Measurements from ENCODE around the gene NBDY. TPM values are rescaled to one million over a fixed set of nuclear protein-coding genes. Genes with fewer than 3 reads are reported as not detected.

NBDY gene
- total RNA-seq, 1 experiment from 2014 or later, result 53.1 TPM

DNA sequence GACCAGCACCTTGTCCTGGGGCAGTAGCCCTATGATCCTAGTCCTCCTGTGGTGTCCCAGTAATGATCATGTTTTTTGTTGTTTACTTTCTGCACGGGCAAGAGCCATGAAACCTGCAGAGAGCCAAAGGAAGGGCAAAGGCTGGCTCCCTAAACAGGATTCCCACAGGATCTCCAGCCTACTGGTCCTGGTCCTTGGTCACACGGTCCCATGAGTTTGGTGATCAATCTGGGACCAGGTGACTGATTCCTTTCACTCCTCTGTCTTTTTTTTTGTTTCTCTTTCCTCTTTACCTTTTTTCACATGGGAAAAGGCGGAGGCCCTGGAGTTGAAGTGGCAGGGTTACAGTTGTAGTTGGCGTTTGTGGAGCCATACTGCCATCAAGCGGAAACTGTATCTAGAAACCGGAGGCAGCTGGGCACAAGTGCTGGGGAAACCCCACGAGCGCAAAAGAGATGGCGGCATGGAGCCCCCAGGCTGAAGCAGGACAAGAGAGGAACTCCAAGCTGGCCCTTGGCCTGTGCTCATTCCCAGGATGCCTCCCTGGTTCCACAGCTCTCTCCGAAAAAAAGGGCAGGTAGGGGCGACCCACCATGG is 34.6 kb downstream of the NBDY start:
- CTCF ChIA-PET, result interaction anchor here (0.7 kb wide), 1 partner anchor 21 kb away, joined by 4 read pairs; no protein-coding TSS in a partner anchor
- no peaks in the 10 kb centered on the region for H3K9me3 ChIP-seq (ENCODE audit: low read depth, low read length, poor library complexity, severe bottlenecking)
- peak; percentile 81 for DNase-seq (ENCODE audit: low spot score)
- H3K4me1 ChIP-seq (ENCODE audit: insufficient read depth, low read length, poor library complexity, severe bottlenecking), result peaks cover 17% of the 10 kb centered on the region
- no TSS peak for BruUV-seq (replicated peaks)
- peak overlapping the region; percentile 54 for H3K4me3 ChIP-seq (ENCODE audit: low read depth, low read length, poor library complexity, severe bottlenecking)
- no peaks in the 10 kb centered on the region for H3K36me3 ChIP-seq (ENCODE audit: insufficient read depth, low read length, poor library complexity, severe bottlenecking)
- peak overlapping the region; percentile 79 for H3K27ac ChIP-seq (ENCODE audit: low read depth, low read length, poor library complexity, severe bottlenecking)
- H3K27me3 ChIP-seq (replicated peaks; ENCODE audit: insufficient read depth, low read depth, low read length, poor library complexity), result no peaks in the 10 kb centered on the region
- intact Hi-C loops (cut with micrococcal nuclease; ENCODE audit: unreplicated experiment), result no loop called here
- TF ChIP-seq EZH2 (IDR thresholded peaks at IDR 0.05; ENCODE audit: borderline replicate concordance, low read depth, low read length, poor library complexity, severe bottlenecking), result no peak
- TF ChIP-seq, protein P1, sequence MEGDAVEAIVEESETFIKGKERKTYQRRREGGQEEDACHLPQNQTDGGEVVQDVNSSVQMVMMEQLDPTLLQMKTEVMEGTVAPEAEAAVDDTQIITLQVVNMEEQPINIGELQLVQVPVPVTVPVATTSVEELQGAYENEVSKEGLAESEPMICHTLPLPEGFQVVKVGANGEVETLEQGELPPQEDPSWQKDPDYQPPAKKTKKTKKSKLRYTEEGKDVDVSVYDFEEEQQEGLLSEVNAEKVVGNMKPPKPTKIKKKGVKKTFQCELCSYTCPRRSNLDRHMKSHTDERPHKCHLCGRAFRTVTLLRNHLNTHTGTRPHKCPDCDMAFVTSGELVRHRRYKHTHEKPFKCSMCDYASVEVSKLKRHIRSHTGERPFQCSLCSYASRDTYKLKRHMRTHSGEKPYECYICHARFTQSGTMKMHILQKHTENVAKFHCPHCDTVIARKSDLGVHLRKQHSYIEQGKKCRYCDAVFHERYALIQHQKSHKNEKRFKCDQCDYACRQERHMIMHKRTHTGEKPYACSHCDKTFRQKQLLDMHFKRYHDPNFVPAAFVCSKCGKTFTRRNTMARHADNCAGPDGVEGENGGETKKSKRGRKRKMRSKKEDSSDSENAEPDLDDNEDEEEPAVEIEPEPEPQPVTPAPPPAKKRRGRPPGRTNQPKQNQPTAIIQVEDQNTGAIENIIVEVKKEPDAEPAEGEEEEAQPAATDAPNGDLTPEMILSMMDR (conservative IDR thresholded peaks at IDR 0.05; ENCODE audit: low read depth, low read length), result peak; percentile 43
- POLR2A ChIA-PET (ENCODE audit: low non-redundant PET), result no interaction called here

DNA sequence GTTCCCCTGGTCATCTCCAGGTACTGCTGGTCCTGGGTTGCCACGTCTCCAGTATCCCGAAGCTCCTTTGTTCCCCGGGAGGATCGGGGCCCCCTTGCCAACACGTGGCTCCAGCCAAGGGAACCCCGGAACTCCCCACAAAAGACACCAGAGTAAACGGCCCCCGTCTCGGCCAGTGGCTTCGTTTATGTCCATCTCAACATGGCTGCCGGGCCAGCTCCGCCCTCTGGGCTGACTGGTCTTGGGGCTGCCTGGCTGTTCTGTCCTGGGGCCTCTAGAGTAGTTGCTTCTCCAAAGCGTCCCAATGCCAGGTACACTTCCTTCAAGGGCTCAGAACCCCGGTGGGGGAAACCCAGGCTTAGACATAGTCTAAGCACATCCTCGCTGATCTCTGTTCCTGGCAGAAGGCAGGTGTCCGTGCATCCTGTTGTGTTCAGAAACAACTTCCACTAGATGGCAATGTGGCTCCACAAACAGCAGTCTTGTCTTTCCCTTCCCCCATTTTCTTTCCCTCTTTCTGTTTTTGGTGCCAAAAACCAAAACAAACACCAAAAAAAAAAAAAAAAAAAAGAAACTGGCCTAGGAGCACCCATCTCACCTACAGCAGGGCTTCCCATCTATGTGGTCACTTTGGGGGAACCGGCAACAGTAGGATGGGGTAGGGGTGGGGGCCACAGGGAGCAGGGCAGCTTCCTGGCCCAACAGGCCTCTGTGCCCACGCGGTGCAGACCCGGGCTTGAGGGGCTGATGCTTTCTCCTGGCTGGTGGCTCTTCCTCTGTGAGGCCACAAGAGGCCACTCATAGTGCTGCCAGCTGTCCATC is 35.3 kb downstream of the NBDY start:
- peak; percentile 88 for DNase-seq (ENCODE audit: low spot score)
- Histone ChIP-seq H3K27me3 (replicated peaks; ENCODE audit: insufficient read depth, low read depth, low read length, poor library complexity) (no peaks in the 10 kb centered on the region), H3K9me3 (ENCODE audit: low read depth, low read length, poor library complexity, severe bottlenecking) (no peaks in the 10 kb centered on the region), H3K27ac (ENCODE audit: low read depth, low read length, poor library complexity, severe bottlenecking) (peak overlapping the region; percentile 79), H3K4me1 (ENCODE audit: insufficient read depth, low read length, poor library complexity, severe bottlenecking) (peaks cover 17% of the 10 kb centered on the region), H3K36me3 (ENCODE audit: insufficient read depth, low read length, poor library complexity, severe bottlenecking) (no peaks in the 10 kb centered on the region), H3K4me3 (ENCODE audit: low read depth, low read length, poor library complexity, severe bottlenecking) (peak overlapping the region; percentile 54)
- CTCF ChIA-PET, result interaction anchor here (0.7 kb wide), 1 partner anchor 21 kb away, joined by 4 read pairs; no protein-coding TSS in a partner anchor
- no peak for TF ChIP-seq EZH2 (IDR thresholded peaks at IDR 0.05; ENCODE audit: borderline replicate concordance, low read depth, low read length, poor library complexity, severe bottlenecking)
- TF ChIP-seq, protein P1 (conservative IDR thresholded peaks at IDR 0.05; ENCODE audit: low read depth, low read length), result peak; percentile 65
- BruUV-seq (replicated peaks), result no TSS peak
- POLR2A ChIA-PET (ENCODE audit: low non-redundant PET), result no interaction called here
- intact Hi-C loops (cut with micrococcal nuclease; ENCODE audit: unreplicated experiment), result no loop called here

DNA sequence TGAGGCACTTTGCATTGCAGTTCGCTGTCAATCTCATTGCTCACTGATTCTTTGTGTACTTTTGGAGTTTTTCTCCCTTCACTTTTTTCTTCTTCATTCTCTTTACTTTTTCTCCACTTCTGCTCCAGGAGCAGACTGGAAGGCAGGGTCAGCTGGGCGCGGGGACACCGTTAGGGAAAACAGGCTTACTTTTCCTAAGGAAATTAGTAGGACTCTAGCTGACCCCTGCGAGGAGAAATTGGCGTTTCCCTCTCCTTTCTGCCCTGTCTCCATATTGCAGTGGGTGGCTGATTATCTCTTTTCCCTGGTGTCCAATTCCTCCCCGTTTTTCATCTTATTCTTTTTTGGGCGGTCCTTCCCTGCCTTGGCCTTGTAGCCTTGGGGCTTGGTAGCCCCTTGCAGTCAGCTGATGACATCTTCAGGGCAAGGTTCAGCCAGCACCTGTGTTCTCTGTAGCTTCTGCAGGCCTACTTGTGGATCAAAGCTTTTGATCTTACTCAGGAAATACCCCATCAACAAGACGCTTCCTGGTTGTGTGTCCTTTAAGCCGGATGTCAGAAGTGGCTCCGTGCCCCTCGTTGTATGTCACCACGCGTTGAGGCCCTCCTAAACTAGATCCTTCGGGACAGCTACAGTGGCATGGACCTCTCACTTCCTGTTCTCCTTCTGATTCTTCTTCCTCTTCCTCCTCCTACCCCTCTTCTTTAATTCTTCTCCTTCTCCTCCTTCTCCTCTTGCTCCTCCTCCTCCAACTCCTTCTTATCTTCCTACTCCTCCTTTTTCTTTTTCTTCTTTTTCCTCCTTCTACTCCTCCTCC is 36.1 kb downstream of the NBDY start:
- no TSS peak for BruUV-seq (replicated peaks)
- intact Hi-C loops (cut with micrococcal nuclease; ENCODE audit: unreplicated experiment), result no loop called here
- peak overlapping the region; percentile 54 for H3K4me3 ChIP-seq (ENCODE audit: low read depth, low read length, poor library complexity, severe bottlenecking)

More for the DNA sequence above, 36.1 kb downstream of the NBDY start:
- no peak for TF ChIP-seq EZH2 (IDR thresholded peaks at IDR 0.05; ENCODE audit: borderline replicate concordance, low read depth, low read length, poor library complexity, severe bottlenecking)
- TF ChIP-seq, protein P1 (conservative IDR thresholded peaks at IDR 0.05; ENCODE audit: low read depth, low read length), result no peak
- H3K36me3 ChIP-seq (ENCODE audit: insufficient read depth, low read length, poor library complexity, severe bottlenecking), result no peaks in the 10 kb centered on the region
- POLR2A ChIA-PET (ENCODE audit: low non-redundant PET), result no interaction called here
- H3K4me1 ChIP-seq (ENCODE audit: insufficient read depth, low read length, poor library complexity, severe bottlenecking), result peaks cover 17% of the 10 kb centered on the region
- CTCF ChIA-PET, result no interaction called here
- peak; percentile 36 for DNase-seq (ENCODE audit: low spot score)
- no peaks in the 10 kb centered on the region for H3K27me3 ChIP-seq (replicated peaks; ENCODE audit: insufficient read depth, low read depth, low read length, poor library complexity)
- H3K27ac ChIP-seq (ENCODE audit: low read depth, low read length, poor library complexity, severe bottlenecking), result peak overlapping the region; percentile 79
- H3K9me3 ChIP-seq (ENCODE audit: low read depth, low read length, poor library complexity, severe bottlenecking), result no peaks in the 10 kb centered on the region

Measured in A673 (cell line).